Body of pancreas (tissue), 4 donors: ENCODE results near the gene TOM1L2. TPM values are rescaled to one million over a fixed set of nuclear protein-coding genes. Genes with fewer than 3 reads are reported as not detected.
"Not testable (repeated sequence)": the region's sequence is repeated elsewhere in the genome, so short reads cannot be mapped to it uniquely, and the experiment has no call there.

Experiments
- ATAC-seq: fragments of 150-250 bp; one replicate; pipeline ENCODE4 v1.9.1; 2016
- DNase-seq, 4 donors: peaks; one replicate each; pipeline ENCODE4 v3.0.0-alpha.2; 2019
- H3K27ac ChIP-seq, 4 donors: fragments of 200-600 bp; sonication (generic); 1 replicate in 3 of 4; 2 replicates in 1 of 4; pipeline versions ENCODE4 v1.5.1 to v1.6.1; 2016 to 2019; ENCODE audit warnings: mild to moderate bottlenecking in 1 of 4, mixed read lengths in 1 of 4, moderate library complexity in 1 of 4
- H3K27me3 ChIP-seq, 2 donors: fragments of 200-600 bp; sonication (generic); one replicate each; pipeline ENCODE4 v1.6.0; 2016; ENCODE audit warnings: mild to moderate bottlenecking in 1 of 2
- H3K36me3 ChIP-seq, 2 donors: fragments of 200-600 bp; sonication (generic); replicated peaks in 1 of 2; 2 replicates each; pipeline ENCODE4 v1.5.1; 2016; ENCODE audit warnings: low read depth in 2 of 2; ENCODE audit not compliant: insufficient read depth in 1 of 2
- H3K4me1 ChIP-seq: fragments of 200-600 bp; sonication (generic); one replicate; pipeline ENCODE4 v1.6.0; 2016
- H3K4me3 ChIP-seq, 2 donors: fragments of 200-600 bp; sonication (generic); 1 replicate in 1 of 2; 2 replicates in 1 of 2; pipeline ENCODE4 v1.5.1; 2016 to 2019
- H3K9me3 ChIP-seq, 3 donors: fragments of 200-600 bp; sonication (generic); 1 replicate in 2 of 3; 2 replicates in 1 of 3; pipeline ENCODE4 v1.5.1; 2016
- CTCF ChIP-seq, 7 experiments: fragments of 450-650 bp in 4 of 7; fragments of 200-600 bp in 3 of 7; sonication (generic) in 3 of 7; IDR thresholded peaks; one replicate each; pipeline ENCODE4 v1.5.1; 2016 to 2019; ENCODE audit warnings: antibody characterized with exemption in 7 of 7
- POLR2A ChIP-seq, 3 donors: fragments of 450-650 bp; IDR thresholded peaks; one replicate each; pipeline ENCODE4 v1.6.1; 2016; ENCODE audit warnings: antibody characterized with exemption in 3 of 3, mild to moderate bottlenecking in 2 of 3
- WGBS, 2 donors: methylation state at CpG; one replicate each; pipeline ENCODE4 v1.1.5; 2017; 5-methylcytosine and 5-hydroxymethylcytosine counted together
- intact Hi-C: fragments of 100-400 bp; cut with DNase I; formaldehyde crosslinking; loops from one replicate; pipeline ENCODE4 v1.15.1; 2023
- total RNA-seq, 2 donors: library from RNA; depleted of rRNA; stranded (reverse); fragments of >200 nt; gene quantifications; one replicate each; pipeline ENCODE4 v1.1.0, GENCODE V29; 2016

TOM1L2 gene
- total RNA-seq, 2 donors from 2014 or later: 35.9 to 55.8 TPM

DNA sequence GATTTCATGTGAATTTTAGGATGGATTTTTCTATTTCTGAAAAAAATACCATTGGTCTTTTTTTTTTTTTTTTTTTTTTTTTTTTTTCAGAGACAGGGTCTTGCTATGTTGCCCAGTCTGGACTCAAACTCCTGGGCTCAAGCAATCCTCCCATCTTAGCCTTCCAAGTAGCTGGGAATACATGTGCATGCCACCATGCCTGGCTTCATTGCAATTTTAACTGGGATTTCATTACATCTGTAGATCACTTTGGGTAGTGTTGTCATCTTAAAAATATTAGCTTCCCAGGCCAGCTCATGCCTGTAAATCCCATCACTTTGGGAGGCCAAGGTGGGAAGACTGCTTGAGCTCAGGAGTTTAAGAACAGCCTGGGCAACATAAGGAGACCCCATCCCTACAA, 54.8 kb downstream of the TOM1L2 start:
- H3K9me3 ChIP-seq: no peaks in the 10 kb centered on the region
- intact Hi-C loops: loop anchor here (5.0 kb wide), 1 partner anchor 240 kb away; no protein-coding TSS in a partner anchor
- no peaks in the 10 kb centered on the region for H3K36me3 ChIP-seq
- H3K4me3 ChIP-seq: no peak overlapping the region
- ATAC-seq (no peak), DNase-seq (no peak)
- no peak overlapping the region for H3K27ac ChIP-seq
- H3K4me1 ChIP-seq: peaks cover 27% of the 10 kb centered on the region
- TF ChIP-seq POLR2A (IDR thresholded peaks at IDR 0.05): no peak
- no peak for TF ChIP-seq CTCF (IDR thresholded peaks at IDR 0.05)
- H3K27me3 ChIP-seq: no peaks in the 10 kb centered on the region

- Histone ChIP-seq H3K9me3 (no peaks in the 10 kb centered on the region), H3K27me3 (no peaks in the 10 kb centered on the region), H3K27ac (no peak overlapping the region), H3K36me3 (no peaks in the 10 kb centered on the region), H3K4me3 (no peak overlapping the region), H3K4me1 (peaks cover 9% of the 10 kb centered on the region)
- TF ChIP-seq CTCF (IDR thresholded peaks at IDR 0.05) (no peak), POLR2A (IDR thresholded peaks at IDR 0.05) (no peak)
- ATAC-seq (no peak), DNase-seq (no peak)
- intact Hi-C loops: loop anchor here (5.0 kb wide), 1 partner anchor 238 kb away; no protein-coding TSS in a partner anchor
Measured at GRCh38 chr17:17915183-17915582, 57.0 kb downstream of the TOM1L2 start.

DNA sequence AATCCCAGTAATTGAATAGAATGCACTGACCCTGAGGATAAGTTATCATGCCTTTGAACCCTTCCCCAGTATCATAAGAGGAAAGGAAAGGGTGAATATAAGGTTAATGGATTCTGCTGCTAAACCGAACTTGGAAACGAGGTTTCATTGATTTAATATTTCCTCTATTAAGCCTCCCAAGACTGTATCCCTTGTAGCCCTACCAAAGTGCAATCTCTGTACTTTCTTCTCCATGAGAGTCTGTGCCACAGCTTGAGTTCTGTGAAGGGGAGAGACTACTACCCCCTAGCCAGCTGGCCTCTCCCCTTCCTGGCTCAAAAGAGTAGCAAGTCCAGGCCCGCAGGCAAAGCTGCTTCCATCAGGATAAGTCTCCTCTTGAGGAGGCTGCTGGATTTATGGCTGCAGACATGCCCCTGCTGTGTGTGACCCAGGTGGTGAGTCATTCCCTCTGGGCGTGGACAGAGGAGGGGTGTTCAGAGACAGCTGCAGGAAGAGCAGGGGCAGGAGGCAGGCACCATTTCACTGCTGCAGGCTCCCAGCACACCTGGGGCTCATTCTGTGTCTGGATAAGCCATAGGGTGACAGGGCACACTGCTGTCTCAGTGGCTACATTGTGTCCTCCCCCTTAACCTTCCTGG, 58.4 kb downstream of the TOM1L2 start:
- Histone ChIP-seq H3K27ac (peak overlapping the region in 1 of 4 donors; percentile 11), H3K9me3 (no peaks in the 10 kb centered on the region), H3K4me3 (no peak overlapping the region), H3K27me3 (no peaks in the 10 kb centered on the region), H3K4me1 (peaks cover 2% of the 10 kb centered on the region), H3K36me3 (no peaks in the 10 kb centered on the region)
- WGBS, 2 donors: 38 to 51% methylated on average over 3 to 4 of the region's 4 CpGs
- TF ChIP-seq CTCF (IDR thresholded peaks at IDR 0.05): no peak
- no peak for TF ChIP-seq POLR2A (IDR thresholded peaks at IDR 0.05)
- DNase-seq (peak in 3 of 4 donors; percentile 49 to 75 (median 56)), ATAC-seq (peak; percentile 78)
- intact Hi-C loops: no loop called here

DNA sequence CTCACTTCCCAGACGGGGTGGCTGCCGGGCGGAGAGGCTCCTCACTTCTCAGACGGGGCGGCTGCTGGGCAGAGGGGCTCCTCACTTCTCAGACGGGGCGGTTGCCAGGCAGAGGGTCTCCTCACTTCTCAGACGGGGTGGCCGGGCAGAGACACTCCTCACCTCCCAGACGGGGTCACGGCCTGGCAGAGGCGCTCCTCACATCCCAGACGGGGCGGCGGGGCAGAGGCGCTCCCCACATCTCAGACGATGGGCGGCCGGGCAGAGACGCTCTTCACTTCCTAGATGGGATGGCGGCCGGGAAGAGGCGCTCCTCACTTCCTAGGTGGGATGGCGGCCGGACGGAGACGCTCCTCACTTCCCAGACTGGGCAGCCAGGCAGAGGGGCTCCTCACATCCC, 59.9 kb downstream of the TOM1L2 start:
- intact Hi-C loops, DNase-seq, ATAC-seq, H3K27ac ChIP-seq, H3K4me3 ChIP-seq, H3K27me3 ChIP-seq, H3K36me3 ChIP-seq, H3K9me3 ChIP-seq, H3K4me1 ChIP-seq: not testable (repeated sequence)
- WGBS, 2 donors: 94 to 98% methylated on average over 8 to 15 of the region's 27 CpGs

DNA sequence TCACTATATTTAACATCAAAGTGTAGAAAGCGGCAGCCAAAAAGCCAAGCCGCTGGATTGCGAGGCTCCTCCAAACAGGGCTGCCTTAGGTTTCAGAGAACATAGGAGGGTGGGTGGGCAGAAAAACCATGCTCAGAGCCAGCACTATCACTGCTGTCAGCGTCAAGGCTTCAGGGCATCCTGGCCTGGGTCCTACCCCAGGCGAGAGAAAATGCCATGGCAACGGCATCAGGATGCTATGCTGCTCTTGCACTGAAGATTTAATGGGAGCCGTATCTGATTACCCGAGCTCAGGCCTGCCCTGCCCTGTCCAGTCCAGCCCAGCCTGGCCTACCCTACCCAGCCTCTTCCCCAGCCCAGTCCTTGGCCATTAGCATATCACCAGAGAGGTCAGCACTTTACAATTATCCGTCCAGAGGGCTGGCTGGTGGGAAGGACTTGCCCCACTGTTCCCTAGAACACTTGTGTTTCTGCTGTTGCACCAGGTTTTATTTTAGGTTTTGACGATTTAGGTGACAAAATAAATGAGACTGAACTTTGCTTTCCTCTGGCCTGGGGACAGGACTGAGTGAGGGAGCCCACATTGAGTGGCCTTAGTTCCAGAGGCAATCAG, 61.1 kb downstream of the TOM1L2 start:
- no peaks in the 10 kb centered on the region for H3K9me3 ChIP-seq
- TF ChIP-seq POLR2A (IDR thresholded peaks at IDR 0.05) (no peak), CTCF (IDR thresholded peaks at IDR 0.05) (no peak)
- 70 to 85% methylated on average over 10 of the region's 10 CpGs for WGBS, 2 donors
- no peak overlapping the region for H3K4me3 ChIP-seq
- DNase-seq (no peak), ATAC-seq (no peak)
- H3K27me3 ChIP-seq: no peaks in the 10 kb centered on the region
- H3K27ac ChIP-seq: no peak overlapping the region
- intact Hi-C loops: no loop called here
- no peaks in the 10 kb centered on the region for H3K36me3 ChIP-seq
- H3K4me1 ChIP-seq: no peaks in the 10 kb centered on the region
